Spleen (tissue), 11 donors: ENCODE measurements around the gene USH1G. TPM values are rescaled to one million over a fixed set of nuclear protein-coding genes. Genes with fewer than 3 reads are reported as not detected.

Experiments used
- DNase-seq: peaks from one replicate; pipeline ENCODE4 v3.0.0-alpha.2; 2020
- H3K27ac ChIP-seq, 8 donors: fragments of 200-600 bp; sonication (generic) in 7 of 8; 1 replicate in 4 of 8; 2 replicates in 4 of 8; pipeline versions ENCODE4 v1.5.0 to v1.8.0; 2016 to 2021; ENCODE audit warnings: inconsistent platforms in 4 of 8, mild to moderate bottlenecking in 4 of 8, moderate library complexity in 1 of 8
- H3K27me3 ChIP-seq, 7 donors: fragments of 200-600 bp; sonication (generic) in 6 of 7; replicated peaks in 1 of 7; 1 replicate in 4 of 7; 2 replicates in 3 of 7; pipeline versions ENCODE4 v1.5.0 to v1.8.0; 2016 to 2021; ENCODE audit warnings: inconsistent platforms in 3 of 7, mild to moderate bottlenecking in 1 of 7
- H3K36me3 ChIP-seq, 6 donors: fragments of 200-600 bp; sonication (generic) in 5 of 6; 1 replicate in 4 of 6; 2 replicates in 2 of 6; pipeline versions ENCODE4 v1.5.0 to v1.8.0; 2016 to 2021; ENCODE audit warnings: inconsistent platforms in 2 of 6
- H3K4me1 ChIP-seq, 6 donors: fragments of 200-600 bp; sonication (generic) in 5 of 6; 1 replicate in 3 of 6; 2 replicates in 3 of 6; pipeline versions ENCODE4 v1.5.0 to v1.8.0; 2016 to 2021; ENCODE audit warnings: inconsistent platforms in 3 of 6
- H3K4me3 ChIP-seq, 8 donors: fragments of 200-600 bp; sonication (generic) in 7 of 8; 1 replicate in 4 of 8; 2 replicates in 4 of 8; pipeline versions ENCODE4 v1.5.0 to v1.8.0; 2016 to 2021; ENCODE audit warnings: inconsistent platforms in 4 of 8, mild to moderate bottlenecking in 4 of 8, moderate library complexity in 2 of 8
- H3K9me3 ChIP-seq, 8 donors: fragments of 200-600 bp; sonication (generic) in 7 of 8; 1 replicate in 4 of 8; 2 replicates in 4 of 8; pipeline versions ENCODE4 v1.5.0 to v1.8.0; 2016 to 2021; ENCODE audit warnings: inconsistent platforms in 4 of 8
- POLR2A ChIP-seq, 3 donors: fragments of 450-650 bp; IDR thresholded peaks; one replicate each; pipeline ENCODE4 v1.5.1; 2017; ENCODE audit warnings: antibody characterized with exemption in 3 of 3, mild to moderate bottlenecking in 1 of 3
- POLR2AphosphoS5 ChIP-seq, 3 donors: sonication (generic); formaldehyde crosslinking; IDR thresholded peaks; one replicate each; pipeline ENCODE4 v1.5.1; 2017; ENCODE audit warnings: antibody characterized with exemption in 3 of 3
- WGBS, 5 donors: extraction: QIAGEN DNeasy Blood & Tissue Kit in 3 of 5; methylation state at CpG; one replicate each; pipeline versions ENCODE4 v1.1.5 to v1.1.7; 2013 to 2018; 5-methylcytosine and 5-hydroxymethylcytosine counted together
- intact Hi-C: fragments of 100-400 bp; cut with DNase I; formaldehyde crosslinking; loops from one replicate; pipeline ENCODE4 v1.15.0; 2023; ENCODE audit warnings: low total_unique reads
- polyA plus RNA-seq, 3 donors: library from polyadenylated mRNA; stranded (reverse); fragments of 200-250 nt; gene quantifications; one replicate each; pipeline ENCODE4 v1.2.1, GENCODE V29; 2013
- total RNA-seq, 7 donors: library from RNA; depleted of rRNA in 3 of 7; stranded (reverse); fragments of >200 nt in 3 of 7; fragmentation: NEBNext Ultra II Directional in 4 of 7; extraction: Animal tissue kit (Norgen Biotek cat#: 25700) in 4 of 7; gene quantifications; one replicate each; pipeline versions ENCODE4 v1.1.0 to v1.2.1, GENCODE V29; 2016 to 2021
- TF ChIP-seq, protein P1 (sequence below), 11 experiments: fragments of 200-600 bp in 7 of 11; fragments of 450-650 bp in 4 of 11; sonication (generic) in 4 of 11; IDR thresholded peaks in 8 of 11; conservative IDR thresholded peaks in 3 of 11; 1 replicate in 7 of 11; 2 replicates in 4 of 11; pipeline versions ENCODE4 v1.4.0 to v1.8.0; 2016 to 2021; ENCODE audit warnings: antibody characterized with exemption in 11 of 11, inconsistent platforms in 4 of 11, mild to moderate bottlenecking in 1 of 11
- donor health status: healthy with polysubstance abuse.
- donor health status: DM: no; HTN: no; CAD: no; lungs with moderate emphysema.
- donor health status: DM: no; HTN: no; CAD: no.
- donor health status: Bipolar disorder and iron deficiency.
- donor health status: healthy.
- donor health status: DM: no; HTN: no; CAD: no.
- donor health status: DM: yes; HTN: yes; CAD: no.

The USH1G gene
- total and polyA plus RNA-seq, 10 donors = not detected

GRCh38 chr17:74935585-74936469, 12.8 kb upstream of the USH1G start, which contains the start of gene OTOP3:
TSS of gene OTOP3 (plus strand) at chr17:74935898. CDS start at chr17:74935922, 24 bp downstream.
- 6 to 18% (median 7%) methylated on average over 49 to 78 of the region's 78 CpGs for WGBS, 5 donors
- peaks cover 6 to 13% (median 10%) of the 10 kb centered on the region in 6 donors for H3K4me1 ChIP-seq
- intact Hi-C loops = loop anchor here (10.0 kb wide), 1 partner anchor 141 kb away; no protein-coding TSS in a partner anchor
- no peak within 1 kb of the TSS for H3K27ac ChIP-seq
- H3K36me3 ChIP-seq = no peaks in the 10 kb centered on the region
- no peak for TF ChIP-seq POLR2A (IDR thresholded peaks at IDR 0.05)
- TF ChIP-seq, protein P1, sequence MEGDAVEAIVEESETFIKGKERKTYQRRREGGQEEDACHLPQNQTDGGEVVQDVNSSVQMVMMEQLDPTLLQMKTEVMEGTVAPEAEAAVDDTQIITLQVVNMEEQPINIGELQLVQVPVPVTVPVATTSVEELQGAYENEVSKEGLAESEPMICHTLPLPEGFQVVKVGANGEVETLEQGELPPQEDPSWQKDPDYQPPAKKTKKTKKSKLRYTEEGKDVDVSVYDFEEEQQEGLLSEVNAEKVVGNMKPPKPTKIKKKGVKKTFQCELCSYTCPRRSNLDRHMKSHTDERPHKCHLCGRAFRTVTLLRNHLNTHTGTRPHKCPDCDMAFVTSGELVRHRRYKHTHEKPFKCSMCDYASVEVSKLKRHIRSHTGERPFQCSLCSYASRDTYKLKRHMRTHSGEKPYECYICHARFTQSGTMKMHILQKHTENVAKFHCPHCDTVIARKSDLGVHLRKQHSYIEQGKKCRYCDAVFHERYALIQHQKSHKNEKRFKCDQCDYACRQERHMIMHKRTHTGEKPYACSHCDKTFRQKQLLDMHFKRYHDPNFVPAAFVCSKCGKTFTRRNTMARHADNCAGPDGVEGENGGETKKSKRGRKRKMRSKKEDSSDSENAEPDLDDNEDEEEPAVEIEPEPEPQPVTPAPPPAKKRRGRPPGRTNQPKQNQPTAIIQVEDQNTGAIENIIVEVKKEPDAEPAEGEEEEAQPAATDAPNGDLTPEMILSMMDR (IDR thresholded peaks at IDR 0.05 in 8 of 11, conservative IDR thresholded peaks at IDR 0.05 in 3 of 11) = peak in 1 of 11 experiments; percentile 11
- DNase-seq = no peak
- H3K9me3 ChIP-seq = no peaks in the 10 kb centered on the region
- peaks cover 3 to 89% (median 38%) of the 10 kb centered on the region in 7 donors for H3K27me3 ChIP-seq
- peak within 1 kb of the TSS in 2 of 8 donors; percentile 2 to 21 for H3K4me3 ChIP-seq

- no peak for DNase-seq
- Histone ChIP-seq H3K36me3 (no peaks in the 10 kb centered on the region), H3K27me3 (peaks cover 3 to 91% (median 38%) of the 10 kb centered on the region in 7 donors), H3K4me1 (peaks cover 6 to 13% (median 10%) of the 10 kb centered on the region in 6 donors), H3K4me3 (no peak overlapping the region), H3K27ac (no peak overlapping the region), H3K9me3 (no peaks in the 10 kb centered on the region)
- intact Hi-C loops = loop anchor here (10.0 kb wide), 1 partner anchor 140 kb away; no protein-coding TSS in a partner anchor
- TF ChIP-seq POLR2A (IDR thresholded peaks at IDR 0.05) (no peak), POLR2AphosphoS5 (IDR thresholded peaks at IDR 0.05) (no peak)
- TF ChIP-seq, protein P1 (IDR thresholded peaks at IDR 0.05 in 8 of 11, conservative IDR thresholded peaks at IDR 0.05 in 3 of 11) = no peak
- 68 to 82% (median 77%) methylated on average over 3 of the region's 3 CpGs for WGBS, 5 donors
Measured at GRCh38 chr17:74935048-74935447, 12.0 kb upstream of the USH1G start.

GRCh38 chr17:74930535-74931036, 7.5 kb upstream of the USH1G start:
- H3K4me1 ChIP-seq = peaks cover 0 to 4% (median 2%) of the 10 kb centered on the region in 6 donors
- 89 to 97% (median 92%) methylated on average over 19 to 24 of the region's 24 CpGs for WGBS, 5 donors
- intact Hi-C loops = loop anchor here (10.0 kb wide), 1 partner anchor 136 kb away; no protein-coding TSS in a partner anchor
- no peak overlapping the region for H3K4me3 ChIP-seq
- no peak for DNase-seq
- no peaks in the 10 kb centered on the region for H3K36me3 ChIP-seq
- TF ChIP-seq, protein P1 (IDR thresholded peaks at IDR 0.05 in 8 of 11, conservative IDR thresholded peaks at IDR 0.05 in 3 of 11) = no peak
- TF ChIP-seq POLR2AphosphoS5 (IDR thresholded peaks at IDR 0.05) (no peak), POLR2A (IDR thresholded peaks at IDR 0.05) (no peak)
- H3K27me3 ChIP-seq = peaks cover 2 to 90% (median 28%) of the 10 kb centered on the region in 7 donors
- no peak overlapping the region for H3K27ac ChIP-seq
- no peaks in the 10 kb centered on the region for H3K9me3 ChIP-seq

DNA sequence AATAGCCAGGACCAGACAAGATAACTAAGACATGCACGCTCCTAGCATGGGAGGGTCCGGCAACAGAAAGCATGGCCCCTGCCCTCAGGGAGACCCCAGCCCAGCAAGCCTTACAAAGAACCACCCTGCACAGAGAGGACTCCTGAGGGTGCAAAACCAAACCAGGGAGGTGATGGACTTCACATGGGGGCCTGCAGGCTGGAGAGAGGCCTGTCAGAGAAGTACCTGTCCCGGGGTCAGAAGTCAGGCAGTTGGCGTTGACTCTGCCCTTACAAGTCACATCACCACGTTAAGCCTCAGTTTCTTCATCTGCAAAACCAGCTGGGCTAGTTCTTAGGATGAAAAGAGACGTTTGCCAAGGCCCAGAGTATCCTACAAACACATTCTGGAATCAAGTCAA, 5.7 kb upstream of the USH1G start:
- no peaks in the 10 kb centered on the region for H3K9me3 ChIP-seq
- 74 to 83% (median 77%) methylated on average over 6 of the region's 6 CpGs for WGBS, 5 donors
- TF ChIP-seq POLR2A (IDR thresholded peaks at IDR 0.05) = no peak
- TF ChIP-seq POLR2AphosphoS5 (IDR thresholded peaks at IDR 0.05) = no peak
- TF ChIP-seq, protein P1 (IDR thresholded peaks at IDR 0.05 in 8 of 11, conservative IDR thresholded peaks at IDR 0.05 in 3 of 11) = no peak
- peaks cover 8 to 13% (median 11%) of the 10 kb centered on the region in 6 donors for H3K4me1 ChIP-seq
- H3K27ac ChIP-seq = no peak overlapping the region
- intact Hi-C loops = no loop called here
- no peak for DNase-seq
- peaks cover 3 to 95% (median 37%) of the 10 kb centered on the region in 7 donors for H3K27me3 ChIP-seq
- no peaks in the 10 kb centered on the region for H3K36me3 ChIP-seq
- no peak overlapping the region for H3K4me3 ChIP-seq
